Suppressor macrophage treated with lipopolysaccharide for 1 hour (primary cell): Measurements from ENCODE around the gene TSPAN5.

Experiments used
- DNase-seq, 3 donors: peaks; one replicate each; pipeline ENCODE4 v3.0.0-alpha.2; 2020 to 2022

TSPAN5 gene

GRCh38 chr4:98583265-98583664, 75.1 kb downstream of the TSPAN5 start:
- no peak for DNase-seq

GRCh38 chr4:98581126-98581525, 77.3 kb downstream of the TSPAN5 start:
- no peak for DNase-seq

- no peak for DNase-seq
Observed at GRCh38 chr4:98577956-98578355, 80.5 kb downstream of the TSPAN5 start.

GRCh38 chr4:98574816-98575215, 83.6 kb downstream of the TSPAN5 start:
- no peak for DNase-seq

- DNase-seq, result no peak
Observed at GRCh38 chr4:98573791-98574190, 84.6 kb downstream of the TSPAN5 start.

GRCh38 chr4:98572697-98573096, 85.7 kb downstream of the TSPAN5 start:
- no peak for DNase-seq

GRCh38 chr4:98571161-98571786, 87.1 kb downstream of the TSPAN5 start:
- DNase-seq, result peak in 2 of 3 donors; percentile 7 to 28

- no peak for DNase-seq
Observed at GRCh38 chr4:98570151-98570797, 88.1 kb downstream of the TSPAN5 start.

GRCh38 chr4:98568941-98569663, 89.3 kb downstream of the TSPAN5 start:
- no peak for DNase-seq

GRCh38 chr4:98567611-98568010, 90.8 kb downstream of the TSPAN5 start:
- no peak for DNase-seq

- DNase-seq, result no peak
Observed at GRCh38 chr4:98566361-98567008, 91.9 kb downstream of the TSPAN5 start.

GRCh38 chr4:98565681-98566301, 92.6 kb downstream of the TSPAN5 start:
- no peak for DNase-seq

- no peak for DNase-seq
Observed at GRCh38 chr4:98564852-98565251, 93.6 kb downstream of the TSPAN5 start.

- no peak for DNase-seq
Observed at GRCh38 chr4:98560321-98560720, 98.1 kb downstream of the TSPAN5 start.

GRCh38 chr4:98558471-98559169, 99.8 kb downstream of the TSPAN5 start:
- no peak for DNase-seq

GRCh38 chr4:98557194-98557892, 101.1 kb downstream of the TSPAN5 start:
- DNase-seq, result no peak

GRCh38 chr4:98556451-98556850, 102.0 kb downstream of the TSPAN5 start:
- no peak for DNase-seq

GRCh38 chr4:98555798-98556445, 102.5 kb downstream of the TSPAN5 start:
- no peak for DNase-seq

GRCh38 chr4:98546910-98547594, 111.4 kb downstream of the TSPAN5 start:
- no peak for DNase-seq

- no peak for DNase-seq
Observed at GRCh38 chr4:98544818-98545414, 113.5 kb downstream of the TSPAN5 start.
